SHP77 treated with DMSO at 0.1 percent for 48 hours (cell line): ENCODE data around the gene SFXN1.

ENCODE experiments used
- DNase-seq: peaks from one replicate; lab custom pipeline; 2025; lab: John Stamatoyannopoulos, UW

The SFXN1 gene

GRCh38 chr5:175542232-175542965, 64.0 kb downstream of the SFXN1 start:
- no peak for DNase-seq

GRCh38 chr5:175542966-175543235, 64.5 kb downstream of the SFXN1 start:
- DNase-seq: no peak

DNA sequence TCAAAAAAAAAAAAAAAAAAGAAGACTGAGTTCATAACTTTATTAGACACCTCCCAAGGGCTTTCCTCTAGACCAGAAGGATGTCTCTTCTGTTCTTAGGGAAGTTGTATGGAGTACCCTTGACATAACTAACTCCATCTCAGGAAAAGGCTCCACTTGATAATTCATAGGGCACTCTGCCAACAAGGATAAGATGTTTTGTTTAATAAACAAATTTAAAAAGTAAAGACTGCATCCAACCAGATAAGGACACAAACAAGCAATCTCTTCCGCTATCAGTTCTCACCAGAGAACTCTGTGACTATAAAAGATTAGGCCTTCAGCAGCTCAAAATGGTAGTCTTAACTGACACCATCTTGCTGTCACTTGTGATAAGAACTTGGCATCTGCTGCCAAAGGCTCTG, 65.8 kb downstream of the SFXN1 start:
- DNase-seq: no peak

DNA sequence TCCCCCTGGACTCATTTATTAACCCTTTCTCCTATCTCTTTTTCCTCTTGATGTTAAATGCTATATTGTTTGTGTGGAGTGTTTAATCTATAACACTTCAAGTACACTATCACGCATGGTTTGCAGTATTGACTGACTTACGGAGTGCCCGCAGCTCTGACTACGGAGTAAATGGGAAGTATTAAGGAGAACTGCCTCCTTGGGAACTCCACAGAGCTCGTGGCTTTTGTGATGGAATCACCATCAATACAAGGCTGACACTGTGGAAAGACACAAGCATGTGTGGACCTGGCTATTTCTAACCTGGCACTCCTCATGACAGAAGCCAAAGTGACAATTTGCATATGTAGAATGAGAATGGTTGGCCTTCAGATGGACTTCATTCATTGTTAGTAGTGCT, 66.2 kb downstream of the SFXN1 start:
- no peak for DNase-seq

DNA sequence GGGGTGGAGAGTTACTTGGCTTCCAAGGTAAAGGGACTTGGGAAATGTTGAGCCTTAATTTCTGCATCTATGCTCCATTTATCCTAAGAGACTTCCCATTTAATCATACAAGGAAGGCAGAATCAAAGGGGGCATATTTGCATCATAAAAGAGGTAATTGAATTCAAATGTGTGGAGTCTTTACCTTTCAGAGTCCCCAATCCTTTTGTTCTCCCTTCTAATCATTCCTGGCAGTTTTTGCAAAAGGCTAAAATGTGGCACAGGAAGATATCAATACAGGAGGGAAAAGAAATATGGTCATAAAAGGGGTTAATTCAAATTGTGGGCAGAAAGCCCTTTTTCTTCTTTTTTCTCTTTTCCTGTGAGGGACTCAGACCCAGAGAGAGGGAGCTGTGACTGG, 69.5 kb downstream of the SFXN1 start:
- no peak for DNase-seq

GRCh38 chr5:175548626-175549311, 70.4 kb downstream of the SFXN1 start:
- DNase-seq: no peak

DNA sequence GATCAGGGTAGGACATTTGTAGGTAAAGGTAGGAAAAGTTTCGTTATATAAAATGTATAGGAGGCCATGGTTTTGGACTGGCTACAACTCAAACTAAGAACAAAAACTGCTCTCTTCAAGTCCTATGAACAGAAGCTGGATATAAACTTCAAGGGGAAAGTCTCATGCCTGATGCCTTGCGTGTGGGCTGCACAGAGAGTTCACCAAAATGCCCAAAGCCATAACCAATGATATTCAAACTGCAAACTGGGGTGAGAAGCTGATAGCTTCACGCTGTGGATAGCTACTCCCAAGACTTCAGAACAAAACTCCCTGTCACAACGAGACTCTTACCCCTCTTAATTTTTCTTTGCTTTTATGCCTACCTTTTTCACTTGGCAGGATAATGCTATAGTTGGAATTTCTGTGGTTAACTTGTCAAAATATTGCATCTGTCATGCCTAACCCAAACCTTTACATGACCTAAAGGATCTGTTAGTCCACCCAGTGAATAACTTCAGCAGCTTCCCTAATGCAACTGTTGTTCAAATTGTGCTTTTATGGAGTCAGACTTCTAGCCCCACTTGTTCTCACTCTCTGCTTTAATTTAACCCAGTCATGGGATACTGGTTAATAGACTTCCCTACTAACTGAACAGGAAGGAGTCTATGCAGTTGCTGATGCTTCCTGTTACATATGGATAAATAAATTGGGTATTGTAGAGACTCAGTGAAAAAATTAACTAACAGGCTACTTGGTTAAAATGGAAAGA, 71.9 kb downstream of the SFXN1 start:
- DNase-seq: no peak

DNA sequence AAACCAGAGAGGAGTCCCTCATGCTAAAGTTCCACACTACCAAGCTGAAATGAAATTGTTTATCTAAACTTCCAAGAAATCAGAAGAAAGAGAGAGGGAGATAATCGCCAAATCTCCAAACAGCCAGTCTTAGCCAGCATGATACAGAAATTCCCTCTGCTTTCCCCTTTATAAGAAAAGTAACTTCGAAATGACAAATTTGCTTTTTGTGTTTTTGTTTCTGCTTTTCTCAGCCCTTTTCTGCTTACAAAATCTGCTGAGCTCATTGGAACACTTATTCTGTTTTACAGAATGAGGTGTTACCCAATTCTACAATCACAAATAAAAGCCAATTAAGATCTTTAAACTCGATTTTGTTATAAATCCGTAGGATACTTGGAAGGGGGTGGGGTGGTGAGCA, 72.9 kb downstream of the SFXN1 start:
- no peak for DNase-seq

DNA sequence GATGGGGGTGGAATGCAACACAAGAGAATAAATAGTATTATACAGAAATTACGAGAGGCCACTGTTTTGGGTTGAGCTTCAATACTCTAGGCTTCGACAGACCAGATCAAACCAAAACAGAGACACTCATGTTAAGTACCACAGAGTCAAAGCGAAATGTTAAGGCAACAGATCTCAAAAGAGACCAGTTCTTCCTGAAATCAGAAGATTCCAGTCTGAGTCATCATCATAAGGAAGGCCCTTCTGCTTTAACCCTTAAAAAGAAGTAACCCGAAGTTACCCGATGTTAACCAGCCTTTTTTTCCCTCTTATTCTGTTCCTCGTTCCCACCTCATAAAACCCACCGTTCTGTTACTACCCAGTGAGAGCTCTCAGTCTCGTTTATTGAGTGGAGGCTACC, 75.9 kb downstream of the SFXN1 start:
- no peak for DNase-seq

- no peak for DNase-seq
These were observed 76.9 kb downstream of the SFXN1 start for GRCh38 chr5:175555168-175555785.

DNA sequence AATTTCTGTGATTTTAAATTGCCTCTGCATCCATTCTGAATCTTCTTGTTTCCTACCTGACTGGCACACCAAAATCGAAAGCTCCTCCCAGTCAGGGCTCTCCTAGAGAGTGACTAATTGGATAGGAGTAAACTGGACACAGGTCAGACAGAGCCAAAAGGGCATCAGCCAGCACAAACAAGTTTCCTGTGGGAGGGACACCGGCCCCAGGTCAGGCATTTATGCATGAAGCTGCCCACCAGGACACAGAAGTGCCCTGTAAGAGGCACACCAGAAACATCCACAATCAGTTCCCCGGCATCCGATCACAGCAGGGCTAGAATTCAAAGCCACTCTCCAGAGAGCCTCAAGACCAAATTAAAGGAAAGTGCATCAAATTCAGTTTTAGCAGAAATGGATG, 78.4 kb downstream of the SFXN1 start:
- DNase-seq: no peak

DNA sequence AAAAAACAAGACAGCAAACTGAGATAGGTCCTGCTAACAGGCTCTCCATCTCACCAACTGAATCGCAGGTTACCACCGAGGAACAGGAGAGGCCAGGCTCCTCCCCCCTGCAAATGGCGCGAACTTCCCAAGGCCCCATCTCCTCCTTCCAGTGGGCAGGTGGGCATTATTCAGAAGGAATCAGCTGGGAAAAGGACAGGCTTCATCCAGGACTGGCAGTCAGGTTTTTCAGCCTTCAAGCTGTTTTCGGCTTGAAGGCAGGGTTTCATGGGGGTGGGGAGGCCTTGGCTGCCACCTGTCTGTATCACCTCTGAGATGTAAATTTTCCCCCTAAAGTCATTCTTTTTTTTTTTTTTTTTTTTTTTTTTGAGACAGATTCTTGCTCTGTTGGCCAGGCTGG, 79.4 kb downstream of the SFXN1 start:
- no peak for DNase-seq

- no peak for DNase-seq
These were observed 80.6 kb downstream of the SFXN1 start for GRCh38 chr5:175558801-175559480.

GRCh38 chr5:175560011-175560410, 81.7 kb downstream of the SFXN1 start:
- DNase-seq: no peak

DNA sequence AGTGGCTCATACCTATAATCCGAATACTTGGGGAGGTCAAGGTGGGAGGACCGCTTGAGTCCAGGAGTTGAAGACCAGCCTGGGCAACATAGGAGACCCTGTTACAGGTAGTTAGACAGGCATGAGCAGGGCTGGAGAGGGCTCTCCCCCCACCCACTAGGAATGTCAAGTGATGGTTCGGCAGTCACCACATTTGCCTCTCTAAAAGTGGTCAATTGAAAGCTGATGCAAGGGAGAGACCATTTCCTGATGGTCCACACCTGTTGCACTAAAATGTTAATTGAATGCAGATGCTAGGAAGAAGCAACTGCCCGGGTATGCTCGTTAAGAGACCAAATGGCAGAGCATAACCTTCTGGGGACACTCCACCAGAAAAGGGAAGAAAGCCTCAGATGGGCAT, 82.7 kb downstream of the SFXN1 start:
- no peak for DNase-seq

DNA sequence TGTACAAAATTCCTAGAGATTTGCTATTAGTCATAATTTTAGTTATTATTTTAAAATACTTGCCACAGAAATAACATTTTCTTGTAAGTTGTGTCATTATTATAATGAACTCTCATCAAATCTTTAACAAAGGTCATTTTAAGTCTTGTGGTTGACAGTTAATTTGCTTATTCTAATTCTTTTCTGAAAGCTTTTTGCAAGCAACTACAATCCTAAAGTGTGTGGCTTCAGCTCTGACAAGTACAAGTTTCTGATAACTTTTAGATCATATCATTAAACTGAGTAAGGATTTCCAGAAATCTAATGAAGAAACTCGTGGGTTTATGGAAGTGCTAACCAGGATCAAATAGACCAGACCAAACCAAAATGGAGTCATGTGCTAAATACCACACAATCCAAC, 86.4 kb downstream of the SFXN1 start:
- no peak for DNase-seq

GRCh38 chr5:175566697-175567096, 88.3 kb downstream of the SFXN1 start:
- DNase-seq: no peak

DNA sequence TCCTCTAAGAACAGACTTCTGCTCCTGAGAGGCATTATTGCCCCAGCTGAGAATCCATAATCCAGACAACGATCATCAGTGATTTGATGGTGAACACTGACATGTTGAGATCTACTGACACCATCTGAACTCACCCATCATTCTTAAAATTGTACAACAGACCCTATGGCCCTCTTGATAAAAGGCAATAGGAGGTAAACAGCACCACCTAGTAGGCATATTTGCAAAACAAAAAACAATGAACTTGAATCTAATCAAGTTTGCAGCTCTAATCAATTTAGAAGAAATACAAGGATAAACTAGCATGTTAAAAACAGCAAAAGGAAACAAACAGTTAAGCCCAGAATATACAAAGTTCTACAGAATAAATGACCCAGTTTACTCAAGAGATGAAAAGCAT, 89.6 kb downstream of the SFXN1 start:
- DNase-seq: no peak

DNA sequence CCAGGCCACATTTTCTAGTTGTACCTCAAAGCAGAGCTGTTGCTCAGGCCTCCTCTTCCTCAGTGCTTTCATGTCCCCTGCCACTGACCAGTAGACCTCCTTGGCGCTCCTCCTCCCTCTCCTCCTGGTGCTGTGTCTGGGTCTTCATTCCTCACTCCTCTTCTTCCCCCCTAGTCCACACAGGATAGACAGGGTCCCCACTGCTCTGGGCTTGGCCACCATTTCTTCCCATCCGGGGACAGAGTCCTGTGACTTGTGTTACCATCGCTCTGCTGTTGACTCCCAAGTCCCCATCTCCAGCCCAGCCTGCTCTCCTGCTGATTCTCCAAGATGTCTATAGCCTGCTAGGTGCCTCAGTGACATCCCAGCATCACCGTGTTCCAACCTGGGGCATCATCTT, 91.3 kb downstream of the SFXN1 start:
- no peak for DNase-seq

GRCh38 chr5:175572886-175573285, 94.5 kb downstream of the SFXN1 start:
- DNase-seq: no peak

GRCh38 chr5:175573493-175574269, 95.3 kb downstream of the SFXN1 start:
- DNase-seq: no peak

DNA sequence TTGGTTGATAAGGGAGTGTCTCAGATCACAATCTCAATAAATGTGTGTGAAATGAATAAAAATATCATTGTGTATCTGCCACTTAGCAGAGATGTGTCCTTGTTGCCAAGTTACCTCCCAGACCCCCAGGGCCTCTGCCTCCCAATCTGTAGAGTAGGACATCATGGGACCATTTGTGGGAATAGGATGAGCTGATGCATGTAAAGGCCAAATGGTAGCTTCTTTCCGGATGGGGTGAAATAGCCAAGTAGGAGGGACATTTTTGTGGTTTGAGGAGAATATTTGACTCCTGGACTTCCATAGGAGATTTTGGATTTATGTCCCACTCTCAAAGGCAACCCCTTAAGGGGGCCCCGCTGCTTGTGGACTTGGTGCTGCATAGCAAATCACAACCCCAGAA, 96.9 kb downstream of the SFXN1 start:
- no peak for DNase-seq
